Activated gamma-delta T cell treated with Interleukin-2 at 50 U/mL for 16 hours (primary cell): ENCODE measurements around the gene HAVCR2.

Experiments
- DNase-seq: peaks from one replicate; pipeline ENCODE4 v3.0.0-alpha.2; 2020

Gene HAVCR2

DNA sequence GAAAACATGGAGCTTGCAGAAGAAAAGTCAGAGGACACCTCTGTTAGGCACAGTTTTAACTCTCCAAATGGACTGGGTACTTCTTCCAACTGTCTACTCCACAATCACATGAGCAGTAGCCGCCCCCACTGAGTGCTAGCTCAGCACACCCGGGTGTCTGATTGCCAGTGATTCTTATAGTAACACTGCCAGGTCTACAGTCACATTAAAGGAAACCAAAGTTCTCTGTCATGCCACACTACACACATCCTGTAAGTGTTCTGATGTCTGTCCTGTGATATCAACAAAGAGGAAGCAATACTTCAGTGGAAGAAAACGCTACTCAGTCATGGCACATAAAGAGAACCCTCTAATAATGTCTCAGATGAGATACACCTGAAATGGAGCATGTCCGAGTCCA is at the start of gene HAVCR2:
Gene HAVCR2 (minus strand): TSS at position 69 of the 400 bp plus-strand sequence. CDS start 61 bp downstream, at position 8.
- DNase-seq, result peak; percentile 39

- no peak for DNase-seq
These were observed 48.5 kb upstream of the HAVCR2 start for GRCh38 chr5:157157293-157157891.

DNA sequence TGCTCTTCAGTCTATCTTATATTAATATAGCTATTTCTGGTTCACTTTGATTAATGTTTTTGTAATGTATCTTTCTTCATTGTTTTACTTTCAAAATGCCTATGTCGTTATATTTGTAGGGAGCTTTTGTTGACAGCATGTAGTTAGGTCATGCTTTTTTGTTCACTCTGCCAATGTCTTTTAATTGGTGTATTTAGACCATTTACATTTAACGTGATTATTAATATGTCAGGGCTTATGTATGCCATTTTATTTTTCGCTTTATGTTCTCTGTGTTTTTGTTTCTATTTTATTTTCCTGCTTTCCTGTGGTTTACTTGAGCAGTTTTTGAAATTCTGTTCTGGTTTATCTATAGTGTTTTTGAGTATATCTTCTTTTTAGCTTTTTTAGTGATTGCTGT is 46.5 kb upstream of the HAVCR2 start:
- no peak for DNase-seq

GRCh38 chr5:157150995-157151394 is 42.2 kb upstream of the HAVCR2 start:
- DNase-seq, result no peak

DNA sequence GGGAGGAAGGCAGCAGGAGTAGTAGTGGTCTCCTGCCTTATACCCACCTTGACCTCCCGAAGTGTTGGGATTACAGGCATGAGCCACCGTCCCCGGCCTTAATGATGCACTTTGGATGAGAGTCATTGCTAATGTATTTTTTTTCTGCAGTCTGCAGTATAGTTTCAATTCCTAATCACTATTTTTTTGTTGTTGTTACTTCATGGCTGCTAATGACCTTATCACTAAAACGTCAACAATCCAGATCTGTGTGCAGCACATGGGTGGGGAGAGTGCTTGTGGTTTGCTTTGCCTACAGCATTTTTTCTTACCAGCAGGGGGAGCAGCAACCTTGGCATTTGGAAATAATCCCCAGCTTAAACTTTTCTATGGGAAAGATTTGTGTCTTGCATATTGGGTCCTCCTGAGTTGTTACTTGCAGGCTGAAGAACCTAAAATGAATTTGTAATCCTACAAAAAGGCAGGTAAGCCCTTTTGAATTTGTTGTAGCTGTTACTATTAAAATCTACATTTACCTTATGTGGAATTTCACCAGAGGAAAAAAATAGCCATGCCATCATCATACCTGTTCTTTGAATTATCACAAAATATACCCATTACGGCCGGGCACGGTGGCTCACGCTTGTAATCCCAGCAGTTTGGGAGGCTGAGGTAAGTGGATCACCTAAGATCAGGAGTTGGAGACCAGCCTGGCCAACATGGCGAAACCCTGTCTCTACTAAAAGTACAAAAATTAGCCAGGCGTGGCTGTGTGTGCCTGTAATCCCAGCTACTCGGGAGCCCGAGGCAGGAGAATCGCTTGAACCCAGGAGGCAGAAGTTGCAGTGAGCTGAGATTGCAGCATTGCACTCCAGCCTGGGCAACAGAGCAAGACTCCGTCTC is 40.1 kb upstream of the HAVCR2 start:
- DNase-seq, result peak; percentile 83

GRCh38 chr5:157143127-157143971 is 34.5 kb upstream of the HAVCR2 start:
- peak; percentile 49 for DNase-seq

DNA sequence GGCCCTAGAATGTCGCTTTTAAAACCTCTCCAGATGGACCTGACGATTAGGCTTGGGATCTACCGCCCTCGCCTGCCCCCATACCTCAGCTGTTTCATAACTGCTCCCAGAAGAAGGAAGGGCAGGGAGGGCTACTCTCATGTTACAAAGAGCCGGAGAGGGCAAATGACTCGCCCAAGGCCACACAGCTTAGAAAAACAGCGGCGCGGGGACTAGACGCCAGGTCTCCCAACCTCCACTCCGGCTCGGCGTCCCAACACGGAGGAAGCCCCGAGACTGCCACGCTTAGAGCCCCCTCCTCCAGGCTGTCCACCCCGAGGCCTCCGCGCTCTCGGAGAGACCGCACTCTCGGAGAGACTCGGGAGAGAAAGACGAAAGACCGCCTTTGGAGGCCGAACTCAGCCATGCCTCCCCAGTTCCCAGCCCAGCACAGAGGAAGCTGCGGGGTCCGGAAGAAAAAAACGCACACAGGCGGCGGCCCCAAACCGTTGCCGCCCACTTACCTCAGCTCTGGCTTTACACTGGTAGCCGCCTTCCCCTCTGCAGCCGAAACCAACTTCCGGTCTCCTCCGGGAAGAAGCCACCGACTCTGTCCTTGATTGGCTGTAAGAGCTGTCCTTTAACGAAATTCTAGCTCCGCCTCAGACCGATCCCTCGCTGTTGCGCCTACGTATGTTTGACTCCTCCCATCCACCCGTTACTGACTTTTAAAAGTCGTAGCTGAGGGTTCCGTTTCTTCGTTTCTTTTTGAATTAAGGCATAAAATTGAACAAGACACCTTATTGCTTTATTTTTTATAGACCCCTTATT is 33.7 kb upstream of the HAVCR2 start, which contains the start of gene MED7:
Gene MED7 (minus strand): TSS at position 549 of the 810 bp plus-strand sequence. CDS start 3,434 bp downstream, outside the sequence.
- peak; percentile 91 for DNase-seq

DNA sequence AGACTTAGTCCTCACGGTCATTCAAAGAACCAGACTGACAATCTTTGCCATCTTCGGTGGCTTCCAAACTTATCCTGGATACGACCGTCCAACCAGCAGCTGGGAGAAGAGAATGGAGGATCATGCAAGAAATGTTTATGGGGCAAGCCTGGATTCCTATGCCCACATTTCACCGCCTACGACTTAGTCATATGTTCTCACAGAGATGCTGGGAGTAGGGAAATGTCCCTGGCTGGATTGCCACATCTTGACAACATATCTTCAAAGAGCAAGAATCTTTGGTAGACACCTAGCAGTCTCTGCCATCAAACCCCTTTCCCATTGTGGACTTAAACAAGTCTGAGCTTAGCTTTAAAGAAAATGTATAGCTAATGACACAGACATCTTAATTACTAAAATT is 28.8 kb upstream of the HAVCR2 start:
- no peak for DNase-seq

DNA sequence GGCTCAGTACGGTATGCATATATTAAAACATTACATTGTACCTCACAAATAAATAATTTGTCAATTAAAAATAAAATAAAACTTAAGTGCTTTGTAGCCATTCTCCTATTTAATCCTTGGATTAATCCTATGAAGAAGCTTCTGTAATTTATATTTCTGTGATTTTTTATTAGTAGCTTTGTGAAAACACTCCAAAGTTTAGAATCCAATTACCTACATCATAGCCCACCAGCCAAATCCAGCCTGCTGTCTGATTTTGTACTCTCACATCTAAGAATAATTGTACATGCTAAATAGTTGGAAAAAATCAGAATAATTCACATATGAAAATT is 23.4 kb upstream of the HAVCR2 start:
- DNase-seq, result no peak

- DNase-seq, result no peak
These were observed 22.1 kb upstream of the HAVCR2 start for GRCh38 chr5:157130925-157131324.

DNA sequence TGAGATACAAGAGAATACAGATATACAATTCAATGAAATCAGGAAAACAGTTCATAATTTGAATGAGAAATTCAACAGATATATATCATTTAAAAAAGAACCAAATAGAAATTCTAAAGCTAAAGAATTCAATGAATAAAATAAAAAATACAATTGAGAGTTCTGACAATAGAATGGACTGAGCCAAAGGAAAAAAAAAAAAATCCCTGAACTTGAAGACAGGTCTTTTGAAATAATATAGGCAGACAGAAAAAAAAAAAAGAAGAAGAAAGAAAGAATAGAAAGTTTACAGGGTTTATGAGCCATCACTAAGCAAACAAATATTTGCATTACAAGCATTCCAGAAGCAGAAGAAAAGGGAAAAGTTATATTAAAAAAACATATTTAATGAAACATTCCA is 12.9 kb upstream of the HAVCR2 start:
- no peak for DNase-seq

DNA sequence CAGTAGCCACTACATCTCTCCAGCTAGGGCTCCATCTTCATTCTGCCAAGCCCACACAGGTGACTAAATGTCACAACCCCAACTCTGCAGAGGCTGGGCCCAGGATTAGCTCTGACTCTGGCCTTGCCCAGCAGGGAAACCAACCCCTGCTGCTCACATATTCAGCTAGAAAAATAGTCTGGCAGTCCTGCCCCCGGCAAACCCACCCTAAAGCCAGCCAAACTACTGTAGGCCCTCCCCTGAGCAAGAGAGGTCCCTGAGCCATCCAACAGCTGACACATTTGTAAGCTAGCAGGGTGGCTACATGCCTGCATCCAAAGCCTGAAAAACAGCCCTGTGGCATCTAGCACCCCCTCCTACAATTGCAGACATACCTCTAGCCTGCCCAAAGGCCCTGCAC is 11.3 kb upstream of the HAVCR2 start:
- DNase-seq, result no peak

GRCh38 chr5:157116483-157116954 is 7.7 kb upstream of the HAVCR2 start:
- DNase-seq, result no peak

DNA sequence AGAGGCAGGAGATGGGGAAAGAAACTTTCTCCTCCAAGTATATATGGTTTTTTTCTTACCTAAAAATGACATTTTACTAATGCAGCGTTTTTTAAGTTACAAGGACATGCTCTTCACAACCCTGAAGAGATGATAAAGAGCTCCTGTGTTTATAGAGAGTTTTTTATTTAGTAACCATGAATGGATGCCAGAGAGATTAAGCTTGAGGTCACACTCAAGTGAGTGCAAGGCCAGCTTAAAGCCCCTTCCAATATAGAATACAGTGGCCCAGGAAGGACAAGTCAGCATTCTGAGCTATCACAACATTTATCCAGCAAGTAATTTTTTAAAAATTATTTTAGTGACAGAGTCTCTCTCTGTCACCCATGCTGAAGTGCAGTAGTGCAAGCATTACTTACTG is 6.7 kb upstream of the HAVCR2 start:
- DNase-seq, result no peak

DNA sequence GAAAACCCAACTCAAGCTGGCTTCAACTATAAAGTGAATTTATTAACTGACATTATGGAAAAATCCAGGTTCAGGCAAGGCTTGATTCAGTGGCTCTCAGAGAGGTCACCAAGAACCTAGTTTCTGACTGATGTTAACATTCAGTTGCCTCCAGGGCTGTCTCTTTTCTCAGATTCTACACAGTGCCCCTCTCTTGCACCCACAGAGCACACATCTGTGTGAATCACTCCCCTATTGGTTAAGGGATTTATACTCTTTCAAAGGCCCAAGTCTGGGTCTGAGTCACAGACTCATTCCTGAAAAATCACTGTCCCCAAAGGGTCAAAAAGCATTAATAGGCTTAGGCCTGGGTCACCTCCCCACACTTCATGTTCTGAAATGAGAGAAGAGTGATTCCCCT is 6.2 kb upstream of the HAVCR2 start:
- DNase-seq, result no peak

DNA sequence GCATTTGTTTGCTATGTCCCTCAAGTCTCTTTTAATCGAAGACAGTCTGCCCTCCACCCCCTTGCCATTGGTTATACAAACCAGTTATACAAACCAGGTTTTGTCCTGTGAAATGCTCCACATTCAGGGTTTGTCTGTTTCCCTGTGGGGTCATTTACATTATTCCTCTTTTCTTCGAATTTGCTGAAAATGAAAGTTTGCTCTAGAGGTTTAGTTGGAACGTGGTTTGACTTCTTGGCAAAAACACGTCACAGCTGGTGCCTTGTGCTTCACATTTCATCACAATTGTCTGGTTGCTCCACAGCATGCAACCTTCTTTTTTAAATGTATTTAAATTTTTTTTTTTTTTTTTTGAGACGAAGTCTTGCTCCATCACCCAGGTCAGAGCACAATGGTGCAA is 4.2 kb upstream of the HAVCR2 start:
- no peak for DNase-seq

- peak; percentile 6 for DNase-seq
These were observed 900 bp upstream of the HAVCR2 start for GRCh38 chr5:157109744-157110143.

DNA sequence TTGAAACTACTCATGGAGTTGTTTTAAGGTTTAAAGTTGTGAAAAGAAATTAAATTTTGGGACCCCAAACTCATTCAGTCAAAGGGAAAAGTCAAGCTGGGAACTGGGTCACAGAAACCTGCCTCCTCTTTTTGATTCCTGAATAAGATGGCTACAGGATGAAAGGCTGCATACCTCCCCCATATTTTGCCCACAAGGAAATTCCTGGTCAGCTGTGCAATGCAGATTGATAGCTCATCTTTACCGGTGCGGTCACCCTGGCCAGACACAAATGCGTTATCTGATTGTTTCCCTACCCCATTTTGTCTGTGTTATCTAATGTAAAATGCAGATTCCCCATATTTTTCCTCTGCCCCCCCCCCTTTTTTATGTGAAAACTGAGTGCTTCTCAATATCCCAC is 1.3 kb downstream of the HAVCR2 start:
- no peak for DNase-seq

GRCh38 chr5:157106630-157107461 is 2.0 kb downstream of the HAVCR2 start:
- DNase-seq, result no peak

GRCh38 chr5:157100140-157100679 is 8.6 kb downstream of the HAVCR2 start:
- DNase-seq, result no peak

DNA sequence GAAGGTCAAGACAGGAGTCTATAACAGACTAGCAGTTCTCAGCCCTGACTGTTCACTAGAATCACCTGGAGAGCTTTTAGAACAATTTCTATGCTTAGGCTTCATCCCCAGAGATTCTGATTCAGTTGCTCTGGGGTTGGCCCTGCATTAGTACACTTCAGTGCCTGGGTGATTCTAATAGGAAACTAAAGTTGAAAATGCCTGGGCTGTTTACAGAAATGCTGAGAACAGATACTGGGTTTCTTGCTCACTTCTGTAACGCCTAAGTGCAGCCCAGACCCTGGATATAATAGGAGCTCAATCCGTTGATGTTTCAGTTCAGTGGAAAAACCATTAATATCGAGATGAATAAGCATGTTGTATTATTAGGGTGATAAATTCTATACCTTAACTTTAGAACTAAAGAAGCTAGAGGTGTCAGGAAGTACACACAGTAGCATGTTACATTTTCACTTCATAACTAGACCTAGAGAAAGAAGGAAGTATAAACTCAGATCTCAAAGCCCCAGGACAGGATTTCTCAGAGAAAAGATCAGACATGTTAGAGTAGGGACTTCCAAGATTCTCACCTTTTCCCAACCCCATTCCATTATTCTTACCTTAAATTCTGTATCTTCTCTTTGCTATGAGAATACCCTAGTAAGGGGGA is 20.4 kb downstream of the HAVCR2 start:
- no peak for DNase-seq
